HEK293 (cell line): ENCODE data around the gene SCIN.

ENCODE experiments used
- CTCF ChIP-seq: fragments of 450-650 bp; formaldehyde crosslinking; IDR thresholded peaks from 2 replicates; pipeline ENCODE4 v1.5.1; 2016; ENCODE audit warnings: missing biosample characterization, missing genetic modification characterization
- KLF17 ChIP-seq: fragments of 450-650 bp; formaldehyde crosslinking; IDR thresholded peaks from 2 replicates; pipeline ENCODE4 v1.5.1; 2016; ENCODE audit warnings: missing biosample characterization, missing genetic modification characterization
- REST ChIP-seq: fragments of 450-650 bp; formaldehyde crosslinking; IDR thresholded peaks from 2 replicates; pipeline ENCODE4 v1.5.1; 2016; ENCODE audit warnings: missing biosample characterization, missing genetic modification characterization
- ZEB2 ChIP-seq: fragments of 450-650 bp; formaldehyde crosslinking; IDR thresholded peaks from 2 replicates; pipeline ENCODE4 v1.5.1; 2016; ENCODE audit warnings: missing biosample characterization, missing genetic modification characterization
- ZNF133 ChIP-seq: fragments of 450-650 bp; formaldehyde crosslinking; IDR thresholded peaks from 2 replicates; pipeline ENCODE4 v1.5.1; 2016; ENCODE audit warnings: missing biosample characterization, missing genetic modification characterization
- ZNF292 ChIP-seq: fragments of 450-650 bp; formaldehyde crosslinking; IDR thresholded peaks from 2 replicates; pipeline ENCODE4 v1.5.1; 2016; ENCODE audit warnings: low read depth, missing biosample characterization, missing genetic modification characterization, borderline replicate concordance
- ZNF311 ChIP-seq: fragments of 450-650 bp; formaldehyde crosslinking; IDR thresholded peaks from 2 replicates; pipeline ENCODE4 v1.5.1; 2017; ENCODE audit warnings: missing biosample characterization, missing genetic modification characterization, borderline replicate concordance
- ZNF350 ChIP-seq: fragments of 450-650 bp; formaldehyde crosslinking; IDR thresholded peaks from 2 replicates; pipeline ENCODE4 v1.5.0; 2017; ENCODE audit warnings: missing biosample characterization, mild to moderate bottlenecking, missing genetic modification characterization
- ZNF600 ChIP-seq: fragments of 450-650 bp; formaldehyde crosslinking; IDR thresholded peaks from 2 replicates; pipeline ENCODE4 v1.5.1; 2016; ENCODE audit warnings: missing biosample characterization, missing genetic modification characterization
- ZSCAN4 ChIP-seq: fragments of 450-650 bp; formaldehyde crosslinking; IDR thresholded peaks from 2 replicates; pipeline ENCODE4 v1.5.1; 2017; ENCODE audit warnings: missing biosample characterization, missing genetic modification characterization

GRCh38 chr7:12623885-12624498, 53.5 kb downstream of the SCIN start:
- no peak for TF ChIP-seq CTCF (tag by site-specific recombination)
- TF ChIP-seq ZEB2 = no peak
- TF ChIP-seq KLF17 (tag by site-specific recombination) = no peak
- no peak for TF ChIP-seq ZNF311 (tag by site-specific recombination)
- no peak for TF ChIP-seq ZNF133 (tag by site-specific recombination)
- TF ChIP-seq ZNF600 (tag by site-specific recombination) = no peak
- no peak for TF ChIP-seq ZSCAN4 (tag by site-specific recombination)
- TF ChIP-seq ZNF350 (tag by site-specific recombination) = no peak
- no peak for TF ChIP-seq REST (tag by site-specific recombination)
- no peak for TF ChIP-seq ZNF292
